ENCODE data around the gene PPM1H.

DNA sequence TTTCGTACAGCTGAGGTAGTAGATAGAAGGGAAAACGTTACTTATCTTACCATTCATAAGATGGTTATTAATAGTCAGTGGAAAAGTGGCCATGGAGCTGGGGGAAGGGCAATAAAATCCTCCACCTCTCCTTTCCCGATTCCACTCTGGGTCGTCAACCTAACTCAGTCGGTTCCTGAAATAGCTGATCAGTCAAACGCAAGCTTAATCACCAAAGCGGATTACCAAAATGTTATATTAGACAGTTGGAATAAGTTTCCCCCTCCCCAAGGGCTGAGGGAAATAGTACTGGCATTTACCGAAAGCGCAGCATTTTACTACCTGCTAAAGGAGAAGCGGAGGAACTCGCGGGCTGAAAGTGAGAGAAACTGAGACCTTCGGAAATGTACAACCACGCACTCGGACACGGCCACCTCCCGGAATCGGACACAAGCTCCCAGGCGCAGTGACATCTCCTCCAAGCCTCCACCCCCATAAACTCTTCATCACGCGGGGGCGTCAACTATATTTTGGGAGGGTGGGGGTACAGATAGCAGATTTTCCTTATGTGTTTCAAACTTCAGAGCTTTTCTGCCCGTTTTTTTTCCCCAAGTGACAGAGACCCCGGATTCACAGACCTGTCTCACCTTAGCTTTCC is 1.2 kb downstream of the PPM1H start:
- TF ChIP-seq, protein P1, sequence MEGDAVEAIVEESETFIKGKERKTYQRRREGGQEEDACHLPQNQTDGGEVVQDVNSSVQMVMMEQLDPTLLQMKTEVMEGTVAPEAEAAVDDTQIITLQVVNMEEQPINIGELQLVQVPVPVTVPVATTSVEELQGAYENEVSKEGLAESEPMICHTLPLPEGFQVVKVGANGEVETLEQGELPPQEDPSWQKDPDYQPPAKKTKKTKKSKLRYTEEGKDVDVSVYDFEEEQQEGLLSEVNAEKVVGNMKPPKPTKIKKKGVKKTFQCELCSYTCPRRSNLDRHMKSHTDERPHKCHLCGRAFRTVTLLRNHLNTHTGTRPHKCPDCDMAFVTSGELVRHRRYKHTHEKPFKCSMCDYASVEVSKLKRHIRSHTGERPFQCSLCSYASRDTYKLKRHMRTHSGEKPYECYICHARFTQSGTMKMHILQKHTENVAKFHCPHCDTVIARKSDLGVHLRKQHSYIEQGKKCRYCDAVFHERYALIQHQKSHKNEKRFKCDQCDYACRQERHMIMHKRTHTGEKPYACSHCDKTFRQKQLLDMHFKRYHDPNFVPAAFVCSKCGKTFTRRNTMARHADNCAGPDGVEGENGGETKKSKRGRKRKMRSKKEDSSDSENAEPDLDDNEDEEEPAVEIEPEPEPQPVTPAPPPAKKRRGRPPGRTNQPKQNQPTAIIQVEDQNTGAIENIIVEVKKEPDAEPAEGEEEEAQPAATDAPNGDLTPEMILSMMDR (IDR thresholded peaks at IDR 0.05): no peak
- no peak for TF ChIP-seq POLR2A (IDR thresholded peaks at IDR 0.05; ENCODE audit: low read depth)
